Activated CD4-positive, alpha-beta T cell treated with anti-CD3 and anti-CD28 coated beads for 36 hours (primary cell): Measurements from ENCODE around the gene DNM3. TPM values are rescaled to one million over a fixed set of nuclear protein-coding genes. Genes with fewer than 3 reads are reported as not detected.
A peak's percentile ranks its signal among the peaks of the same experiment; 100 is the strongest.

Experiments
- ATAC-seq: fragments of 200-7000 bp; cut with Tn5 transposase; one replicate; pipeline ENCODE4 v1.10.0; 2021; ENCODE audit warnings: mild to moderate bottlenecking, moderate library complexity
- CTCF ChIA-PET: fragments of 350-600 bp; sonication (Branson Sonifier 250); formaldehyde crosslinking; loops from one replicate; lab custom pipeline; 2021; ENCODE audit warnings: antibody characterized with exemption; lab: Charles Lee
- POLR2A ChIA-PET: fragments of 350-600 bp; sonication (Branson Sonifier 250); formaldehyde crosslinking; loops from one replicate; lab custom pipeline; 2021; ENCODE audit warnings: antibody characterized with exemption, inconsistent platforms; lab: Charles Lee
- DNase-seq: peaks from one replicate; pipeline ENCODE4 v3.0.0-alpha.2; 2020
- H3K27ac Mint-ChIP-seq: one replicate; pipeline ENCODE4 v1.8.0; 2021; ENCODE audit warnings: mixed read lengths
- H3K27me3 Mint-ChIP-seq: one replicate; pipeline ENCODE4 v1.8.0; 2021; ENCODE audit warnings: mixed read lengths
- H3K36me3 Mint-ChIP-seq: one replicate; pipeline ENCODE4 v1.8.0; 2021; ENCODE audit warnings: low read depth, mixed read lengths
- H3K4me1 Mint-ChIP-seq: one replicate; pipeline ENCODE4 v1.8.0; 2021; ENCODE audit warnings: mixed read lengths
- H3K4me3 Mint-ChIP-seq: one replicate; pipeline ENCODE4 v1.8.0; 2021; ENCODE audit warnings: mild to moderate bottlenecking, moderate library complexity, mixed read lengths
- H3K9me3 Mint-ChIP-seq: one replicate; pipeline ENCODE4 v1.8.0; 2021; ENCODE audit warnings: low read depth, mixed read lengths
- intact Hi-C, 2 experiments: fragments of 100-400 bp; cut with DNase I in 1 of 2; cut with micrococcal nuclease in 1 of 2; formaldehyde crosslinking; loops; one replicate each; pipeline versions ENCODE4 v1.14.2 to v1.15.1; 2022 to 2024; cut with DNase I, micrococcal nuclease
- total RNA-seq, 2 experiments: library from RNA; stranded (reverse); gene quantifications; one replicate each; pipeline ENCODE4 v1.2.3, GENCODE V29; 2021

The DNM3 gene
- total RNA-seq, 2 experiments from 2014 or later, result 1.1 to 1.4 TPM

DNA sequence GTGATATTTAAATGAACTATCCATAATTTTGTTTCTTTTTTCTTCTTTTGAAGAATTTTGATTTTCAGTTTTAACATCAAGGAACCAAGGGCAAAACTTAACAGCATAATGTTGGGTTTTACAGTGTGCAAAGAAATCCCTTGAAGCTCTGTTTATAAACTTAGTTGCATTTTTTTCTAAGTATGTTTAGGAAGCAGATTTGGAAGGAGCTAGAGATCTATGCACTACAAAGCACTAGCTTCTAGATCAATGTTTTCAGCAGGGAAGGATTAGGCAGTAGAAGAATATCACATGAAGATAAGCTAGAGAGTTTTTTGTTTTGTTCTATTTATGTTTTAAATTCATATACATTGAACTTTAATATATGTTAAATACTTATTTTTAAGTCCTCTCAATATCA lies 328.5 kb downstream of the DNM3 start:
- no peaks in the 10 kb centered on the region for H3K4me1 Mint-ChIP-seq
- H3K9me3 Mint-ChIP-seq, result no peaks in the 10 kb centered on the region
- H3K27me3 Mint-ChIP-seq, result no peaks in the 10 kb centered on the region
- no peak overlapping the region for H3K27ac Mint-ChIP-seq
- intact Hi-C loops, result no loop called here
- H3K4me3 Mint-ChIP-seq, result no peak overlapping the region
- POLR2A ChIA-PET, result no interaction called here
- ATAC-seq (no peak), DNase-seq (no peak)
- H3K36me3 Mint-ChIP-seq, result no peaks in the 10 kb centered on the region
- CTCF ChIA-PET, result interaction anchor here (0.6 to 1.4 kb wide), 4 partner anchors 11 to 160 kb away, joined by 3 to 5 read pairs (median 4); no protein-coding TSS in a partner anchor

DNA sequence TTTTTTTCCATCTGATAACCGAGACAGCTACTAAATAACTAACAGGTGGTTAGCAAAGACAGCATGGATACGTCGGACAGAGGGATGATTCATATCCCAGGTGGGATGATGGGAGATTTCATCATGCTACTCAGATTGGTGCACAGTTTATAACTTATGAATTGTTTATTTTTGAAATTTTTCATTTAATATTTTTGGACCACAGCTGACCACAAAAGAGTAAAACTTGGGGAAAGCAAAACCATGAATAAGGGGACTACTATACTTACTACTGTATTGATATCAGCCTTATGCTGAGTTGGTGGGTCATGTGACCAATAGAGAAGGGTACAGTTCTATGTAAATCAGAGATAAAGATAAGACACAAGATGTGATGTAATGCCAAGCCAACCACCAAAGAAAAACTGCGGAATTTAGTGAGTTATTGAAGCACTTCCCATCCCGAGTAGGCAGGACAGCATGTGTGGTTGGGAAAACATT lies 331.1 kb downstream of the DNM3 start:
- Mint-ChIP-seq H3K36me3 (no peaks in the 10 kb centered on the region), H3K4me3 (no peak overlapping the region), H3K9me3 (no peaks in the 10 kb centered on the region), H3K4me1 (no peaks in the 10 kb centered on the region), H3K27ac (no peak overlapping the region), H3K27me3 (no peaks in the 10 kb centered on the region)
- ATAC-seq, result no peak
- ChIA-PET CTCF (no interaction called here), POLR2A (no interaction called here)
- DNase-seq, result no peak
- intact Hi-C loops, result no loop called here

DNA sequence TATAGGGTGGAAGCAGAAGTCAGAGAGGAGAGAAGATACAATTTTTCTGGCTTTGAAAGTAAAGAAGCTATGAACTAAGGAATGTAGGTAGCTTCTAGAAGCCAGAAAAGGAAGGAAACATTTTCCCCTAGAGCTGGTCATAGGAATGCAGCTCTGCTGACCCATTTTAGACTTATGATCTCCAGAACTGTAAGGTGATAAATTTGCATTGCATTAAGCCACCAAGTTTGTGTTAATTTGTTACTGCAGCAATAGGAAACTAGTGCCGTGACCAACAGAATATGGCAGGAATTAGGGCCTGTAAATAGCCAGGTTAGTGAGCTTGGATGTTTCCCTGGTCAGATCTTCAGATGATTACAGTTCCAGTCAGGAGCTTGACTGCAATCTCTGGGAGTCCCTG lies 334.9 kb downstream of the DNM3 start:
- Mint-ChIP-seq H3K9me3 (no peaks in the 10 kb centered on the region), H3K27ac (no peak overlapping the region), H3K27me3 (no peaks in the 10 kb centered on the region), H3K36me3 (no peaks in the 10 kb centered on the region), H3K4me1 (peaks cover 16% of the 10 kb centered on the region), H3K4me3 (no peak overlapping the region)
- CTCF ChIA-PET, result interaction anchor here (0.9 kb wide), 1 partner anchor 34 kb away, joined by 3 read pairs; no protein-coding TSS in a partner anchor
- POLR2A ChIA-PET, result no interaction called here
- DNase-seq (no peak), ATAC-seq (no peak)
- intact Hi-C loops, result no loop called here

DNA sequence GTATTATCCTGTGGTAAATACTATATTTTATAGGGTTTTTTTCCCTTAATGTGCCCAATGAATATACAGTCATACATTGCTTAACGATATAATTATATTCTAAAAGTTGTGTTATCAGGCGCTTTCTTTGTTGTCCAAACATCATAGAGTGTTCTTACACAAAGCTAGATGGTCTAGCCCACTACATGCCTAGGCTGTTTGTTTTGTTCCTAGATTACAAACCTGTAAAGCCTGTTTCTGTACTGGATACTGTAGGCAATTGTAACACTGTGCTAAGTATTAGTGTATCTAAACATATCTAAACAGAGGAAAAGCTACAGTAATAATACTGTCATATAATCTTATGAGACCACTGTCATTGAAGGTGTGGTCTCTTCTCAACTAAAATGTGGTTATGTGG lies 336.6 kb downstream of the DNM3 start:
- Mint-ChIP-seq H3K9me3 (no peaks in the 10 kb centered on the region), H3K27ac (no peak overlapping the region)
- POLR2A ChIA-PET, result no interaction called here

DNA sequence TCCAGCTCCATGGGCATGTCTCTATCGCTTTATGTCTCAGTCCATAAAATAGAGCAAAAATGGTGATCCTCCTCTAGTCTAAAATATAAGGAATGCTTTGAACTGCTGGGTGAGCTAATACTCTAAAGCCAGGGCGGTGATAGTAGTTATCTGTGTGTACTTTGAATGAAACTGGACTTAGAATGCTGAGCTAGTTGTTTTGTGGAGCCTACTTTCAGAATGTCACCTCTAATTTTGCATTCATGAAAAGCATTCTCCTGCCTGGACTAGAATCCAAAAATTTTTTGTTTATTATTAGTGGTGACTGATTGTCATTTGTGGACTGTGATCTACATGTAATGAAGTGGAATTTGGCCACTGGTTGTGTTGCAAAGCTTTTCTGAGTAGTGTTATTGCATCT lies 337.6 kb downstream of the DNM3 start:
- Mint-ChIP-seq H3K27me3 (no peaks in the 10 kb centered on the region), H3K4me3 (no peak overlapping the region), H3K36me3 (no peaks in the 10 kb centered on the region), H3K9me3 (no peaks in the 10 kb centered on the region), H3K4me1 (peaks cover 33% of the 10 kb centered on the region), H3K27ac (no peak overlapping the region)
- ChIA-PET POLR2A (interaction anchor here (0.6 kb wide), 1 partner anchor 202 kb away, joined by 5 read pairs; no protein-coding TSS in a partner anchor), CTCF (interaction anchor here (0.6 to 1.3 kb wide), 3 partner anchors 12 to 272 kb away, joined by 3 read pairs; no protein-coding TSS in a partner anchor)
- intact Hi-C loops, result no loop called here
- no peak for DNase-seq
- ATAC-seq, result no peak

More for the DNA sequence above, 336.6 kb downstream of the DNM3 start:
- CTCF ChIA-PET, result no interaction called here
- intact Hi-C loops, result no loop called here
- Mint-ChIP-seq H3K36me3 (no peaks in the 10 kb centered on the region), H3K4me3 (no peak overlapping the region), H3K4me1 (peaks cover 32% of the 10 kb centered on the region), H3K27me3 (no peaks in the 10 kb centered on the region)
- DNase-seq (no peak), ATAC-seq (no peak)

DNA sequence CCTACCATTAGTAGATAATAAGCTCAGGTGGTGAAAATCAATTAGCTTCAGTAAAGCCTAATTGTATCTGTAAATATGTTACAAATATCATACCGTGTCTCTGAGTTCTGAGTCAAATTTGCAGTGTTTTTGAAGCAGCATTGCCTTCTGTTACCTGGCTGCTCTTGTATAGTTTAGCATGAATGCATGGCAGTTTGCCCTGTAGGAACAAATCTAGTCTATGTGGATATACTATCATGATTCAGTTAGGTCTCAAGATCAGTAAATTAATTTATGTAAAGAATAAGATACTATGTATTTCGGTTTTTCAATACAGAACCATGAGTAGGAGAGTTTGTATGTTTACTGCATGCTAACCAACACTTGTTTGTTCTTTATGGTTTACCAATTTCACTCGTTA lies 338.6 kb downstream of the DNM3 start:
- Mint-ChIP-seq H3K4me3 (no peak overlapping the region), H3K4me1 (peaks cover 35% of the 10 kb centered on the region), H3K36me3 (no peaks in the 10 kb centered on the region), H3K9me3 (no peaks in the 10 kb centered on the region), H3K27me3 (no peaks in the 10 kb centered on the region), H3K27ac (no peak overlapping the region)
- ChIA-PET POLR2A (no interaction called here), CTCF (interaction anchor here (0.6 to 1.7 kb wide), 6 partner anchors 10 to 271 kb away, joined by 3 to 8 read pairs (median 3); no protein-coding TSS in a partner anchor)
- DNase-seq (no peak), ATAC-seq (no peak)
- intact Hi-C loops, result loop anchor here (1.0 to 2.0 kb wide), 6 partner anchors 45 to 438 kb away; partner anchors contain the start of gene VAMP4 (in 1 of the 2)

DNA sequence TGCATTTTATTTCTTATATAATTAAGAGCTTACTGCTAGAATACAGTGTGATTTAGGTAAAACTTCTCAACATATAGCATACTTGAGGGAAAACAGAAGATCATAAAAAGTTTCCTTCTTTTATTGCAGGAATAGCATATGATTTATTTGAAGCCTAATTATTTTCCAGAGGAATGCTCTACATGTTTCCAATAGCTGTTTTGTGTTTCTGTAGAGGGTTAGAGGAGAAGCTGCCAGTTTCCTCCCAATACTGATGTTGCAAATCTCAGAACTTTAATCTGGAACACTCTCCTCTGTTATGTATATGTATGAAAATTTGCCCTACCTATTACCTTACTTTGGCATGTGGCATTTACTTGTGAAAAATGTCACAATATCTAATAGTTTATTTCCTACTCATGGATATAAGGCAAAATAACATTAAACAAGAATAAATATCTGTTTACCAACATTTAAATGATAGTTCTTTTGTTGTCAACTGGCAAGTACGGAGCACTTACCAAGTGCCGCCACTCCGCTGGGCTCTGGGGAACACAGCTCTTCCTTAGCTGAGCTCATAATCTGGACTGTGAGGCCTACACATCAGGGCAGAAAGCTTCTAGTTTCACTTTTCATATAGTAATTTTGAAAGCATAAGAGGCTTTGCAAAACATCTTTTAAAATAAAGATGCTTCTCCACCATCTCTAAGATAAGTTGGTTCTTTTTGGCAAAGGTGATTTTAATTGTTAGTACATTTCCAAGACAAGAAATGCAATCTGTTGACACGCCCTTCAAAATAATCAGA lies 339.4 kb downstream of the DNM3 start:
- peak; percentile 89 for ATAC-seq
- no peaks in the 10 kb centered on the region for H3K36me3 Mint-ChIP-seq
- no peaks in the 10 kb centered on the region for H3K27me3 Mint-ChIP-seq
- peak overlapping the region; percentile 95 for H3K27ac Mint-ChIP-seq
- H3K9me3 Mint-ChIP-seq, result no peaks in the 10 kb centered on the region
- POLR2A ChIA-PET, result no interaction called here
- H3K4me1 Mint-ChIP-seq, result peaks cover 42% of the 10 kb centered on the region
- intact Hi-C loops, result loop anchor here (1.0 to 2.0 kb wide), 10 partner anchors 26 to 438 kb away; partner anchors contain the start of genes PIGC (in 1 of the 2) and VAMP4 (in 1 of the 2)
- peak overlapping the region; percentile 66 for H3K4me3 Mint-ChIP-seq
- DNase-seq, result peak; percentile 69
- CTCF ChIA-PET, result interaction anchor here (0.7 to 1.7 kb wide), 6 partner anchors 11 to 232 kb away, joined by 3 to 8 read pairs (median 3); no protein-coding TSS in a partner anchor

DNA sequence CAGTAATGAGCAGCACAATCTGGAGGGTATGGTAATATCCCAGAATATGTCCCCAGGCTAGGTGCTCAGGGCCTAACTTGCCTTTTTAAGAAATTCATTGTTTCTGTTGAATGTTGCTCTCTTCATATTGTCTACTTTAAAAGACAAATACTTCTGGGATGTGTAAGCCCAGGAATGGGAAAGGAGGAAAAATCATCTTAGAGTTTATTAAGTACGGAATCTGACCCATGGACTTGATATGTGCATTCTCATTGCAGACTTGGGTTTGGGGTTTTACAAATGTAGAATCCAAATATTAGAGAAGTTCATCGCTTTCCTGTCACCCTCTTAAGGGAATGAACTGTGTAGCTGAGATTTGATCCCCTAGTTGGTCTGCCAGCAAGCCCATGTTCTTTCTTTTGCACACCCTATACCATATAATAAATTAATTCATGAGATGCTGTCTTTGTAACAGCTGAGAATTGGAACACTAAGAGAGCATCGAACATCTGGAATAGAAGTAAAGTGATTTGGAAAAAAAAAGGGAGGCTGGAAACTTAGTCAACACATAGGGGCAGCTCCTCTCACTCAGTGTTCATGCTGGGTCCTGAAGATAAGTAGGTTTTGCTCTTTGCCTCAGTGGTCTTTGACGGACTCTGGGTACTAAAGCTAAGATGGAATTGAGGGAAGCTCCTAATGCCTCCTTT lies 343.4 kb downstream of the DNM3 start:
- Mint-ChIP-seq H3K4me1 (peaks cover 38% of the 10 kb centered on the region), H3K4me3 (no peak overlapping the region), H3K27me3 (no peaks in the 10 kb centered on the region), H3K9me3 (no peaks in the 10 kb centered on the region), H3K36me3 (no peaks in the 10 kb centered on the region), H3K27ac (no peak overlapping the region)
- ChIA-PET POLR2A (no interaction called here), CTCF (no interaction called here)
- intact Hi-C loops, result no loop called here
- DNase-seq, result no peak
- ATAC-seq, result no peak

DNA sequence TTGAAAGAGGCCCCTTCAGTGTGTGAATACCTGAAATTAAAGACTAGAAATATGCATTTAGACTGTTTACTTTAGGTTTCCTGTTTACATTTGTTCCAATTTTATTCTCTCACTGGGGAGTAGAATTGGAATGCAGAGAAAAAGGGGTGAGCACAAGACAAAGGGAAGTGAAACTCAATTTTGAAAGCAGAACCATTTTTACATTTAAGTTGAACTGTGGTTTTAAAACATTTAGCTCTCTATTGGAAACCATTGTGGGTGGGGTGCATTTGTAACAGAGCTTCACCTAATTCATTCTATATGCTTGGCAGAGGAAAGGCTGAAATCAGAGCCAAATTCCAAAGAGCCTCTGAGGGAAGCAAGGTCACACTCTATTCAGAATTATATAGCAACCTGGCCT lies 343.9 kb downstream of the DNM3 start:
- Mint-ChIP-seq H3K4me1 (peaks cover 35% of the 10 kb centered on the region), H3K27me3 (no peaks in the 10 kb centered on the region), H3K4me3 (no peak overlapping the region), H3K9me3 (no peaks in the 10 kb centered on the region), H3K27ac (no peak overlapping the region), H3K36me3 (no peaks in the 10 kb centered on the region)
- CTCF ChIA-PET, result interaction anchor here (0.7 kb wide), 1 partner anchor 86 kb away, joined by 3 read pairs; no protein-coding TSS in a partner anchor
- no peak for ATAC-seq
- DNase-seq, result no peak
- intact Hi-C loops, result no loop called here
- POLR2A ChIA-PET, result no interaction called here

DNA sequence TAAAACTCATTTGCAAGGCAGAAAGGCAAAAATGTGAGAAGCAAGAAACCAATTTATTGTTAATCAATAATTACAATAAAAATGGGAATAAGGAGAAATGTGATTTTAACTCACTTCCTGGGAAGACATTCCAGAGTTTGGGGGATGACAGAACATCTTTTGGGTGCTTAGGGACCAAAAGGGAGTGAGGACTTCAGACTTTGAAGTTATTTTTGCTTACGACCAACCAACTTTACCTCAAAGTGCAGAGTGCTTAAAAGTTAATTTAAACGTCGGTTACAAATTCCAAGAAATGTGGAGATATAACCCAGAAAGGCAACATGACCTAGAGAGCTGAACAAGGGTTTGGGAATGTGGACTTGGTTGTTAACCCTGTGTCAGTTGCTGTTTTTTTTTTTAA lies 344.7 kb downstream of the DNM3 start:
- ChIA-PET POLR2A (no interaction called here), CTCF (interaction anchor here (0.6 kb wide), 1 partner anchor 250 kb away, joined by 3 read pairs; no protein-coding TSS in a partner anchor)
- Mint-ChIP-seq H3K9me3 (no peaks in the 10 kb centered on the region), H3K27ac (no peak overlapping the region), H3K4me1 (peaks cover 29% of the 10 kb centered on the region), H3K36me3 (no peaks in the 10 kb centered on the region), H3K27me3 (no peaks in the 10 kb centered on the region), H3K4me3 (no peak overlapping the region)
- DNase-seq (no peak), ATAC-seq (no peak)
- intact Hi-C loops, result no loop called here

DNA sequence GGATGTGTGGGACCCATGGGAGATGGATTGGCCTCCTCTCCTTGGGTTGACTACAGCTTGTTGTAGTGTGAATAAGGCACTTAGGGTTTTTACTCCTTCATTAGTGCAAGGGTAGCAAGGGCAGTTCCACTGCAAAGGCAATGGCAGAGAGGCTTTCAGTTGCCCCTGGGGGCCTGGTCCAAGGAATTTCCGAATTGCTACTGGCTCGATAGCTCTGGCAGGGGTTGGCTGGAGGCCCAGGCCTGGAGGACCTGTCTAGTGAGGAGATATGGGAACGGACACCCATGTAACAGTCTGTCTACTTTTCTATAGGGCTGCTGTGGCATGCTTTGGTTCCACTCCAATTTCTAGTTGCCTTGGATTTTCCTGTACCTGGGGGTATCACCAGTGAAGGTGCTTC lies 360.3 kb downstream of the DNM3 start:
- Mint-ChIP-seq H3K27ac (no peak overlapping the region), H3K4me3 (no peak overlapping the region), H3K4me1 (no peaks in the 10 kb centered on the region), H3K36me3 (peaks cover 9% of the 10 kb centered on the region), H3K27me3 (no peaks in the 10 kb centered on the region), H3K9me3 (peaks cover 28% of the 10 kb centered on the region)
- ChIA-PET POLR2A (no interaction called here), CTCF (no interaction called here)
- no peak for DNase-seq
- intact Hi-C loops, result no loop called here
- no peak for ATAC-seq
